ENCODE data around the gene TRIM25. TPM values are rescaled to one million over a fixed set of nuclear protein-coding genes. Genes with fewer than 3 reads are reported as not detected.

TRIM25 gene, protein sequence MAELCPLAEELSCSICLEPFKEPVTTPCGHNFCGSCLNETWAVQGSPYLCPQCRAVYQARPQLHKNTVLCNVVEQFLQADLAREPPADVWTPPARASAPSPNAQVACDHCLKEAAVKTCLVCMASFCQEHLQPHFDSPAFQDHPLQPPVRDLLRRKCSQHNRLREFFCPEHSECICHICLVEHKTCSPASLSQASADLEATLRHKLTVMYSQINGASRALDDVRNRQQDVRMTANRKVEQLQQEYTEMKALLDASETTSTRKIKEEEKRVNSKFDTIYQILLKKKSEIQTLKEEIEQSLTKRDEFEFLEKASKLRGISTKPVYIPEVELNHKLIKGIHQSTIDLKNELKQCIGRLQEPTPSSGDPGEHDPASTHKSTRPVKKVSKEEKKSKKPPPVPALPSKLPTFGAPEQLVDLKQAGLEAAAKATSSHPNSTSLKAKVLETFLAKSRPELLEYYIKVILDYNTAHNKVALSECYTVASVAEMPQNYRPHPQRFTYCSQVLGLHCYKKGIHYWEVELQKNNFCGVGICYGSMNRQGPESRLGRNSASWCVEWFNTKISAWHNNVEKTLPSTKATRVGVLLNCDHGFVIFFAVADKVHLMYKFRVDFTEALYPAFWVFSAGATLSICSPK
- 63.5 and 71.4 TPM in 2 replicates for total RNA-seq

DNA sequence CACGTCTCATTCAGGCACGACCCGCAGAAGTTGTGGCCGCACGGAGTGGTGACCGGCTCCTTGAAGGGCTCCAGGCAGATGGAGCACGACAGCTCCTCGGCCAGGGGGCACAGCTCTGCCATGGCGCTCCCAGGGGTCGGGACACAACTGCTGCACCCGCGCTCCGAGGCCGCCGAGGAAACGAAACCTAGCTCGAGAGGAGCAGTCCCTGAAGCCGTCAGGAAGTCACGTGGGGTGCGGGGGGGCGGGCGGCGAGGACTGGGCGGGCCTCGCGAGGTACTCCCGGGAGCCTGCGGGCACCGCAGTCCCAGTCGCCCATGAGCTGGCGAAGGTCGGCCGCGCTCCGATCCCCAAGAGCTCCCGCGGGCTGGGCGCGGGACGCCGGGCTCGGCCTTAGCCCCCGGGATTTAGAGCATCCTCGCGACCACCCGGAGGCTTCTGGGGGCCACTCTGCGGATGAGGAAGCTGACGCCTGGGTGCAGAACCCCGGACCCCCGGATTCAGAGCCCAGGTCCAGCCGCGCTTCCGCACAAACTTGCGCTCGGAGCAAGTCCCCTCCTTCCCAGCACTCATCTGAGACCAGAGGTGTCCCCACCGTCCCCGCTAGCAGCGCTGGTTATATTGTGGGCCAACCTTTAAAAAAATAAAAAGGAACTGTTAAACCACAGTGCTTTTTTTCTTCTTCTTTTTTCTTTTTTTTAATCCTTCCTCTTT, at the start of gene TRIM25:
TSS of gene TRIM25 (minus strand) at position 183 of the 714 bp plus-strand sequence. CDS start at position 122, 61 bp downstream.
- peak within 1 kb of the TSS; percentile 90 for H3K27ac Mint-ChIP-seq
- DNase-seq (peak; percentile 71), ATAC-seq (ENCODE audit: low read depth) (peak; percentile 87)
- CTCF ChIA-PET = no interaction called here
- H3K27me3 Mint-ChIP-seq = no peaks in the 10 kb centered on the region
- POLR2A ChIA-PET = interaction anchor here (0.5 to 1.9 kb wide), 15 partner anchors 10 to 1047 kb away, joined by 3 to 11 read pairs (median 3); partner anchors contain the start of genes AKAP1 and COIL
- intact Hi-C loops (cut with micrococcal nuclease) = loop anchor here (1.0 to 5.0 kb wide), 5 partner anchors 17 to 173 kb away; partner anchors contain the start of genes AKAP1, C17orf67 and COIL
- H3K4me3 Mint-ChIP-seq = peak within 1 kb of the TSS; percentile 94
- TF ChIP-seq, protein P1, sequence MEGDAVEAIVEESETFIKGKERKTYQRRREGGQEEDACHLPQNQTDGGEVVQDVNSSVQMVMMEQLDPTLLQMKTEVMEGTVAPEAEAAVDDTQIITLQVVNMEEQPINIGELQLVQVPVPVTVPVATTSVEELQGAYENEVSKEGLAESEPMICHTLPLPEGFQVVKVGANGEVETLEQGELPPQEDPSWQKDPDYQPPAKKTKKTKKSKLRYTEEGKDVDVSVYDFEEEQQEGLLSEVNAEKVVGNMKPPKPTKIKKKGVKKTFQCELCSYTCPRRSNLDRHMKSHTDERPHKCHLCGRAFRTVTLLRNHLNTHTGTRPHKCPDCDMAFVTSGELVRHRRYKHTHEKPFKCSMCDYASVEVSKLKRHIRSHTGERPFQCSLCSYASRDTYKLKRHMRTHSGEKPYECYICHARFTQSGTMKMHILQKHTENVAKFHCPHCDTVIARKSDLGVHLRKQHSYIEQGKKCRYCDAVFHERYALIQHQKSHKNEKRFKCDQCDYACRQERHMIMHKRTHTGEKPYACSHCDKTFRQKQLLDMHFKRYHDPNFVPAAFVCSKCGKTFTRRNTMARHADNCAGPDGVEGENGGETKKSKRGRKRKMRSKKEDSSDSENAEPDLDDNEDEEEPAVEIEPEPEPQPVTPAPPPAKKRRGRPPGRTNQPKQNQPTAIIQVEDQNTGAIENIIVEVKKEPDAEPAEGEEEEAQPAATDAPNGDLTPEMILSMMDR (IDR thresholded peaks at IDR 0.05) = no peak
- H3K36me3 Mint-ChIP-seq (ENCODE audit: low read depth) = peaks cover 9% of the 10 kb centered on the region
- H3K9me3 Mint-ChIP-seq = peaks cover 7% of the 10 kb centered on the region
- peaks cover 54% of the 10 kb centered on the region for H3K4me1 Mint-ChIP-seq

DNA sequence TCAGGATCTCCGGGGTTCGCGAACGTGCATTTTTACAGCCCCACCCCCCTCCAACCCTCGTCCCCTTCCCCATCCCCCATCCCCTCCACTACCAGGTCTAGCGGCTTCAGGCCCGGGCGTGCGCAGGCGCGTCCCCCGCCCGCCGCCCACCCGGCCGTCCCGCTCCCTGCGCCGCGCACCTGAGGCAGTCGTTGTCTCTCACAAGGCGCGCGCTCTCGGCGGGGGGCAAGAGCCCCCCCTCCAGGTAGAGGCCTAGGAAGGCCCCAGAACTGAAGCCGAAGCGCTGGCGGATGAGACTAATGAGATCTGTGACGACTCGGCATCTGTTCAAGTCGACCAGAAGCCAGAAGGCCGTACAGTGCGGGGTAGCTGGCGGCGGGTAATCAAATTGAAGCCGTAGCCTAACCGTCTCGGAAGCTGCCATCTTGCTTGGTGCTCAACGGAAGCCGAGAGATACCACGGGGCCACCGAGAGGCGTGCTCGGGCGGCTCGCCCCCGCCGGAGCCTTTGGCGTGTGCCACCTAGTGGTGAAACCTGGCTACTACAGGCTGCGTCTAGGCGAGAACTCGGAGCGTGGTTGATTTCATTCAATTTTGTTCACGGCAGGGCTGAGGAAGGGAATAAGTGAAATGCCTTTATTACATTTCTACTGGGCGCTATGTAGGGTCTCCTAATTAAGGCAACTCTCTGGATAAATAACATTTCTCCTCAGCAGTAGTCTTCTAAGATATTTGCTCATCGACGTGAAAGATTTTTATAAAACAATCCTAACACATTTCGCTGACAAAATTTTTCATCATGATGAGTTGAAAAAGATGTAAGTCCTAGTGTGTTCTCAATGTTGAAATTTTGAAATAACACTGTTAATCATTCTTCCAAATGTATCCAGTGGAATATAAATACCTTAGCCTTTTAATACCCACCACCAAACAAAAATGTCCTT, 47.0 kb upstream of the TRIM25 start, which contains the start of gene COIL:
TSS of gene COIL (minus strand) at position 455 of the 943 bp plus-strand sequence. CDS start at position 424, 31 bp downstream.
- H3K4me1 Mint-ChIP-seq = peaks cover 23% of the 10 kb centered on the region
- peak; percentile 90 for DNase-seq
- peaks cover 1% of the 10 kb centered on the region for H3K36me3 Mint-ChIP-seq (ENCODE audit: low read depth)
- ATAC-seq (ENCODE audit: low read depth) = peak; percentile 98
- intact Hi-C loops (cut with micrococcal nuclease) = loop anchor here (1.0 kb wide), 3 partner anchors 17 to 128 kb away; partner anchors contain the start of genes C17orf67, SCPEP1 and TRIM25
- TF ChIP-seq, protein P1 (IDR thresholded peaks at IDR 0.05) = peak; percentile 95
- ChIA-PET CTCF (interaction anchor here (0.7 to 0.8 kb wide), 2 partner anchors 17 to 141 kb away, joined by 4 read pairs; no protein-coding TSS in a partner anchor), POLR2A (interaction anchor here (0.7 to 1.3 kb wide), 4 partner anchors 15 to 64 kb away, joined by 3 to 10 read pairs (median 5); partner anchors contain the start of genes SCPEP1 and TRIM25)
- no peaks in the 10 kb centered on the region for H3K9me3 Mint-ChIP-seq
- peak within 1 kb of the TSS; percentile 84 for H3K27ac Mint-ChIP-seq
- no peaks in the 10 kb centered on the region for H3K27me3 Mint-ChIP-seq
- peak within 1 kb of the TSS; percentile 86 for H3K4me3 Mint-ChIP-seq

DNA sequence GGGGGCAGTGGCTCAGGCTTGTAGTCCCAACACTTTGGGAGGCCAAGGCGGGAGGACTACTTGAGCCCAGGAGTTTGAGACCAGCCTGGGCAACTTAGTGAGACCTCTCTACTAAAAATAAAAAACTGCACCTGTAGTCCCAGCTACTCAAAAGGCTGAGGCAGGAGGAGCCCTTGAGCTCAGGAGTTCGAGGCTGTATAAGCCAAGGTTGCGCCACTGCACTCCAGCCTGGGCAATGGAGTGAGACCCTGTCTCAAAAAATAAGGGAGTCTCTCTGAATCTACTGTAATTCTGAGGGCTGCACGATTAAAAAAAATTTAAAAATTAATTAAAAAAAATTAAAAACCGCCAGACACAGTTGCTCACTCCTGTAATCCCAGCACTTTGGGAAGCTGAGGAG, 43.1 kb upstream of the TRIM25 start:
- ChIA-PET POLR2A (interaction anchor here (0.7 kb wide), 1 partner anchor 21 kb away, joined by 3 read pairs; the partner anchor contains the start of gene SCPEP1), CTCF (no interaction called here)
- no peak overlapping the region for H3K27ac Mint-ChIP-seq
- H3K9me3 Mint-ChIP-seq = no peaks in the 10 kb centered on the region
- no peak overlapping the region for H3K4me3 Mint-ChIP-seq
- H3K27me3 Mint-ChIP-seq = no peaks in the 10 kb centered on the region
- TF ChIP-seq, protein P1 (IDR thresholded peaks at IDR 0.05) = no peak
- intact Hi-C loops (cut with micrococcal nuclease) = no loop called here
- DNase-seq = no peak
- H3K4me1 Mint-ChIP-seq = peaks cover 23% of the 10 kb centered on the region
- peaks cover 17% of the 10 kb centered on the region for H3K36me3 Mint-ChIP-seq (ENCODE audit: low read depth)
- no peak for ATAC-seq (ENCODE audit: low read depth)

DNA sequence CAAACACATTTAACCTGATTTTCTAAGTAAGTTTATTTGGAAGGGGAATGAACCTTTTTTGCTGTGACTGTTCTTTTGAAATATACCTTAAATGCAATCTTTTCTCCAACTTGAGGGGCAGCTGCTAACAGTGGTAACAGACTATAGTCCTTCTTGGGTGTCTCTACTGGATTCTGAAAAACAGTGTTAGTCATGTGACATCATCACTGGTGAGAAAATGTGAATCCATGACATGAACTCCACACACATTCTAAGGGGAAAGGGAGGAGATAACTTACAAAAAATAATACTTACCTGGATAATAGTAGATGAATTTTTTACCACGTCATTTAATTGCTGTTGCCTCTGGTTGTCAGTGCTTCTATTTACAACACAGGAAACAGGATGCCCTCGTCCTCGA, 35.7 kb upstream of the TRIM25 start:
- Mint-ChIP-seq H3K27ac (no peak overlapping the region), H3K9me3 (no peaks in the 10 kb centered on the region), H3K27me3 (no peaks in the 10 kb centered on the region), H3K36me3 (ENCODE audit: low read depth) (peaks cover 77% of the 10 kb centered on the region), H3K4me3 (no peak overlapping the region), H3K4me1 (no peaks in the 10 kb centered on the region)
- intact Hi-C loops (cut with micrococcal nuclease) = no loop called here
- CTCF ChIA-PET = no interaction called here
- no peak for DNase-seq
- no peak for ATAC-seq (ENCODE audit: low read depth)
- POLR2A ChIA-PET = no interaction called here
- TF ChIP-seq, protein P1 (IDR thresholded peaks at IDR 0.05) = no peak
